ENCODE data around the gene SMAD2.

GRCh38 chr18:47802802-47803201 is 127.7 kb downstream of the SMAD2 start:
- TF ChIP-seq CAMTA2 (CRISPR knock-in tag; conservative IDR thresholded peaks at IDR 0.05) (no peak), E2F8 (IDR thresholded peaks at IDR 0.05; ENCODE audit: low read depth, partially characterized antibody) (no peak), FOXA3 (CRISPR knock-in tag; conservative IDR thresholded peaks at IDR 0.05 in 1 of 2, IDR thresholded peaks at IDR 0.05 in 1 of 2) (no peak), ZNF584 (CRISPR knock-in tag; IDR thresholded peaks at IDR 0.05; ENCODE audit: low read depth) (no peak)
